Measurements from ENCODE around the gene GNAL. TPM values are rescaled to one million over a fixed set of nuclear protein-coding genes. Genes with fewer than 3 reads are reported as not detected.

The GNAL gene
- total RNA-seq, 1 experiment from 2014 or later, result 4.6 TPM

GRCh38 chr18:11710578-11710977 is 21.5 kb downstream of the GNAL start:
- DNase-seq (ENCODE audit: low read depth, low spot score) (no peak), ATAC-seq (no peak)
- Histone ChIP-seq H3K9me2 (ENCODE audit: insufficient read depth) (no peaks in the 10 kb centered on the region), H3K27me3 (ENCODE audit: insufficient read depth, low read length) (no peaks in the 10 kb centered on the region; the same call in 1 of the 2 replicates), H3K79me2 (ENCODE audit: insufficient read depth, low read length) (no peaks in the 10 kb centered on the region), H4K20me1 (ENCODE audit: insufficient read depth) (no peaks in the 10 kb centered on the region; the same call in 1 of the 2 replicates), H3K9me3 (ENCODE audit: control insufficient read depth in 1 of 2, insufficient read depth in 1 of 2, low read depth in 1 of 2, low read length in 2 of 2) (no peaks in the 10 kb centered on the region), H3K4me1 (ENCODE audit: control insufficient read depth in 1 of 2, insufficient read depth in 2 of 2, low read length in 2 of 2) (no peaks in the 10 kb centered on the region), H2AFZ (ENCODE audit: low read depth, low read length, poor library complexity, severe bottlenecking) (no peak overlapping the region), H3K27ac (ENCODE audit: low read depth, low read length) (no peak overlapping the region), H3K4me3 (replicated peaks in 1 of 2; ENCODE audit: low read depth in 1 of 2, low read length in 2 of 2) (no peak overlapping the region), H3K9ac (ENCODE audit: low read length) (no peak overlapping the region), H3K4me2 (ENCODE audit: low read length) (no peak overlapping the region), H3K36me3 (ENCODE audit: control insufficient read depth in 1 of 2, insufficient read depth in 2 of 2, low read length in 2 of 2) (no peaks in the 10 kb centered on the region)
- TF ChIP-seq EZH2 (IDR thresholded peaks at IDR 0.05) (no peak), POLR2AphosphoS5 (IDR thresholded peaks at IDR 0.05; ENCODE audit: low read depth, low read length) (no peak), POLR2A (IDR thresholded peaks at IDR 0.05; ENCODE audit: borderline replicate concordance, extremely low read depth, insufficient read depth, insufficient read length) (no peak), SP1 (IDR thresholded peaks at IDR 0.05; ENCODE audit: low read depth) (no peak), SRF (IDR thresholded peaks at IDR 0.05; ENCODE audit: low read depth) (no peak), TCF7L2 (IDR thresholded peaks at IDR 0.05; ENCODE audit: borderline replicate concordance, extremely low read depth, insufficient read depth, insufficient read length) (no peak), RAD21 (IDR thresholded peaks at IDR 0.05; ENCODE audit: low read depth) (no peak), SIN3A (IDR thresholded peaks at IDR 0.05; ENCODE audit: low read depth) (no peak), CEBPB (IDR thresholded peaks at IDR 0.05; ENCODE audit: low read depth) (no peak)
- TF ChIP-seq, protein P1, sequence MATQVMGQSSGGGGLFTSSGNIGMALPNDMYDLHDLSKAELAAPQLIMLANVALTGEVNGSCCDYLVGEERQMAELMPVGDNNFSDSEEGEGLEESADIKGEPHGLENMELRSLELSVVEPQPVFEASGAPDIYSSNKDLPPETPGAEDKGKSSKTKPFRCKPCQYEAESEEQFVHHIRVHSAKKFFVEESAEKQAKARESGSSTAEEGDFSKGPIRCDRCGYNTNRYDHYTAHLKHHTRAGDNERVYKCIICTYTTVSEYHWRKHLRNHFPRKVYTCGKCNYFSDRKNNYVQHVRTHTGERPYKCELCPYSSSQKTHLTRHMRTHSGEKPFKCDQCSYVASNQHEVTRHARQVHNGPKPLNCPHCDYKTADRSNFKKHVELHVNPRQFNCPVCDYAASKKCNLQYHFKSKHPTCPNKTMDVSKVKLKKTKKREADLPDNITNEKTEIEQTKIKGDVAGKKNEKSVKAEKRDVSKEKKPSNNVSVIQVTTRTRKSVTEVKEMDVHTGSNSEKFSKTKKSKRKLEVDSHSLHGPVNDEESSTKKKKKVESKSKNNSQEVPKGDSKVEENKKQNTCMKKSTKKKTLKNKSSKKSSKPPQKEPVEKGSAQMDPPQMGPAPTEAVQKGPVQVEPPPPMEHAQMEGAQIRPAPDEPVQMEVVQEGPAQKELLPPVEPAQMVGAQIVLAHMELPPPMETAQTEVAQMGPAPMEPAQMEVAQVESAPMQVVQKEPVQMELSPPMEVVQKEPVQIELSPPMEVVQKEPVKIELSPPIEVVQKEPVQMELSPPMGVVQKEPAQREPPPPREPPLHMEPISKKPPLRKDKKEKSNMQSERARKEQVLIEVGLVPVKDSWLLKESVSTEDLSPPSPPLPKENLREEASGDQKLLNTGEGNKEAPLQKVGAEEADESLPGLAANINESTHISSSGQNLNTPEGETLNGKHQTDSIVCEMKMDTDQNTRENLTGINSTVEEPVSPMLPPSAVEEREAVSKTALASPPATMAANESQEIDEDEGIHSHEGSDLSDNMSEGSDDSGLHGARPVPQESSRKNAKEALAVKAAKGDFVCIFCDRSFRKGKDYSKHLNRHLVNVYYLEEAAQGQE (IDR thresholded peaks at IDR 0.05; ENCODE audit: low read depth), result no peak
- TF ChIP-seq, protein P2, sequence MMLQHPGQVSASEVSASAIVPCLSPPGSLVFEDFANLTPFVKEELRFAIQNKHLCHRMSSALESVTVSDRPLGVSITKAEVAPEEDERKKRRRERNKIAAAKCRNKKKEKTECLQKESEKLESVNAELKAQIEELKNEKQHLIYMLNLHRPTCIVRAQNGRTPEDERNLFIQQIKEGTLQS (IDR thresholded peaks at IDR 0.05), result no peak
- ChIA-PET CTCF (no interaction called here), POLR2A (no interaction called here), RAD21 (ENCODE audit: low non-redundant PET in 1 of 2, low total read pairs in 2 of 2, uncharacterized antibody in 2 of 2, unreplicated experiment in 2 of 2) (no interaction called here)
- intact Hi-C loops (cut with micrococcal nuclease), result no loop called here
- no TSS peak for BruUV-seq (replicated peaks)

Measured in HCT116 (cell line).